ENCODE measurements around the gene BRCC3.

BRCC3 gene

DNA sequence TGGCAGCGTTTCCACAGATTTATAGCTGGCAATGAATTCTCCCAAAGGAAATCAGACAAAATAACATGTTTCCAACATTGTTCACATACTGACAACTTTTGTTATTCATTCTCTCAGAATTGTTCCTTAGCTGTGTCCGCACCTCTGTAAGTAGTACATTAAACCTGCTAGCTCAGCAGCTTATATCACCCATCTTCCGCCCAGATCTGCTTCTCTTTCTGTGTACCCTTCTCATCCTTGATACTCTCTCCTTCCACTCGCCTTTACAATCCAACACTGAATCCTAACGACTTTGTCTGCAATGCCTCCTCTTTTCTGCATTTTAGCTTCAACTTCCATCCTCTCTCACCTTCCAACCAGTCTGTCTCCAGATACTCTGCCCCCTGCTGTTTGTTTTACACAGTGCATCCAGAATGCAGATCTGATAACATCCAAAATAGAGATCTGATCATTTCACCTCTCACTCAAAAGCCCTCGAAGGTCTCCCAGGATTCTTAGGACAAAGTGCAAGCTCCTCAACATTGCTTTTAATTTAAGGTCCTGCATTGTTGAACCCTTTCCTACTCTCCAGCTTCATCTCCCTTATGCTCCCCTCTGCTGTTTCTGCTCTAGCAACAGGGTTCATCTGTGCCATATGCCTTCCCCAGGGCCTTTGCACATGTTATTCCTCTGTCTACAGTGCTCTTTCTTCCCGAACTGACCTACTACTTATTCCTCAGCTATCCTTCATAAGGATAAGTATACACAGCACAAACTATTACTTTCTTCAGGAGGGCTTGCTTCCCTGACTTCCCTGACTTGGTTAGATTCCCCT, 77.6 kb downstream of the BRCC3 start:
- peak; percentile 6 for DNase-seq

DNA sequence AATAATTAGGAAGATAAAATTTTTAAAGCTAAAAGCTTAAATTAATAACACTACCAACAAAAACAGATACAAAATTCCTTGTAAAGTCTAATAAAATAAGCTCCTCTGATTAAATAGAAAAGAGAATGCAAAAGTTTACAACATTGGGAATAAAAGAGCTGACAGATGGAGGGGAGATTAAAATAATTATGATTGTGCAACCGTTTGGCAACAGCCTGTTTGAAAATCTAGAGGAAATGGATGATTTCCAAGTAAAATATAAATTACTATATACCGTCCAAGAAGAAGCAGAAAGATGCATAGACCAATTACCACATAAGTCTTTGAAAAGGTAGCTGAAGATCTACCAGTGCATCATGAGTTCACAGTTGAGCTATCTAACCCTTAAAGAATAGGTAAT, 98.6 kb downstream of the BRCC3 start:
- DNase-seq: no peak
